Putamen (tissue), 1 donor: ENCODE results near the gene ST3GAL3.

ENCODE experiments used
- DNase-seq: peaks from one replicate; pipeline ENCODE4 v3.0.0-alpha.2; 2016; ENCODE audit warnings: low spot score

The ST3GAL3 gene

DNA sequence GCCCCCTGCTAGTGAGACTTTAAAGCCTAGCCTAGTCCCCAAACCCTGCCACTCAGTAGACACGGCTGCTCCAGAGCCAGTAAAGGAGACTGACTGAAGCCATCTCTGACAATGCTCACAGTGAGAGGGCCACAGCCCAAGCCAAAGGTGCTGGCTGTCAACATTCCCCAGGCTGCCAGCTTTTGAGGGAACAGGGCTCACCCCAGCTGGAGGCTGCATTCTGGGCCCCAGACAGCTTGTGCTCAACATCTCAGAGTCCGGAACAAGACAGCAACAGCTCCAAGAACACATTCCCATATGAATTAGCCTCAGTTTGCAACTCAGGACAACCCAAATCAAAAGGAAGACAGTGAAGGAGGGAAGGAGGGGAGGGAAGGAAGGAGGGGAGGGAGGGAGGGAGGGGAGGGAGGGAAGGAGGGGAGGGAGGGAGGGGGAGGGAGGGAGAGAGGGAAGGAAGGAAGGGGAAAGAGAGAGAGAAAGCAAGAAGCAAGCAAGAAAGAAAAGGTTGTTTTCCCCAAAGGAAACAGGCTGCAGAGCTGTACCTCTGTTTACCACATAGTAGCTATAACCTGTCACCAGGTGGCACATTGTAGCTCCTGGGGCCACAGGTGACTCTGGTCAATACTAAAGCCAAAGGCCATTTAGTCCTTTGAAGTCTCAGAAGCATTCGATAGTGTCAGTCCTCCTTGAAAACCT, 231.7 kb downstream of the ST3GAL3 start:
- no peak for DNase-seq

DNA sequence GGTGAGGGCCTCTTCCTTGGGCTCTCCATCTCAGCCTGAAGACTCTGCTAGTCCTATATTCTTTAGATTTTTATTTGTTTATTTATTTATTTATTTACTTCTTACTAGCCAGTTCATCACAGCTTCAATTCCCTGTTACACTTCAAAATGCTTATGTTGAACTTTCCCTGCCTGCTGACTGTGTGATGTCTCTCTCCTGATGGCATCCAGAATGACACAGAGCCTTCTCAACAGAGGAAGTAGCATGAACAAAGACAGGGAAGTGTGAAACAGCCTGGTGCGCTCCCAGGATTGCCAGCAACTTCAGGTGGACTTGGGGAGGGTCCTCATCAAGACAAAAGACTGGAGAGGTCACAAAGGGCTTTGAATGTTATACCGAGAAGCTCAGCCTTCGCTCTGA, 235.1 kb downstream of the ST3GAL3 start:
- DNase-seq = no peak

DNA sequence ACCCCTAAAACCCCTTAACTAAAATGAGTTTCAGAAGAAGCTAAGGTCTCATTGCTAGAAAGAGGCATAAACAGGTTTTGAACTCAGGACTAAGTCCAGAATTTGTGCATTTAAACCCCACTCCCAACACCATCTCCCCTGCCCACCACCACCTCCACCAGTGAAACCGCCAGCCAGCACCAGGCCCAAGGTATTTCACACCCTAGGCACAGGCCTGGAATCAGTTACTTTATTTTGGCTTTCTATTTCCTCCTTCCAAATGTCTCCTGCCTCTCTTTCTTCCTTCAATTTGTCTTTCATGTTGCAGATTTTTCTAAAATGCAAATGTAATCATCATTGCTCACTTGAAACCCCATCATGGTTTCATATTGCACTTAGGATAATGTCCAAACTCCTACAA, 237.5 kb downstream of the ST3GAL3 start:
- no peak for DNase-seq

DNA sequence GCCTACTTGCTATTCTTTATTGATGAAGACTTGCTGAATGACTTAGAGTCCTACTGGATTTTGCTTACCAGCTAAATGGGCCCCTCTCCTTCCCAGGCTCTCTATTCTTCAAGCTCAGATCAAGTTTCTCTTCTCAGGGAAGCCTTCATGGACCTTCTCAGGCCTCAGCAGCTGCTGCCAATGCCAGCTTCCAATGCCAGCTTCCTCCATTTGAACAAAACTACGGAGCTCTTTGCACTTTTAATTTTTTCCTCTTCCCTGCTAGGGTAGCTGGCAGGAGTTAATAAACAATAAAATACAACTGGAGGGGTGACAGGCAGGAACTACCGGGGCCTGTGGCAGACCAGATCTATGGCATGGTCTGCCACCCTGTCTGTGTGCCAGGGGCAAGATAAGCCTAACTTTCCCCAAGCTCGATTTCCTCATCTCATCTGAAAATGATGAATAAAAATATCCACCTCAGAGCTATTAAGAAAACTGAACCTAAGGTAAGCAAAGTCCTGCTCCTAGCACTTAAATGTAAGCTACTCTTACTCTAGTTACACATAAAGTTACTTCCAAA, 238.4 kb downstream of the ST3GAL3 start:
- DNase-seq = no peak

DNA sequence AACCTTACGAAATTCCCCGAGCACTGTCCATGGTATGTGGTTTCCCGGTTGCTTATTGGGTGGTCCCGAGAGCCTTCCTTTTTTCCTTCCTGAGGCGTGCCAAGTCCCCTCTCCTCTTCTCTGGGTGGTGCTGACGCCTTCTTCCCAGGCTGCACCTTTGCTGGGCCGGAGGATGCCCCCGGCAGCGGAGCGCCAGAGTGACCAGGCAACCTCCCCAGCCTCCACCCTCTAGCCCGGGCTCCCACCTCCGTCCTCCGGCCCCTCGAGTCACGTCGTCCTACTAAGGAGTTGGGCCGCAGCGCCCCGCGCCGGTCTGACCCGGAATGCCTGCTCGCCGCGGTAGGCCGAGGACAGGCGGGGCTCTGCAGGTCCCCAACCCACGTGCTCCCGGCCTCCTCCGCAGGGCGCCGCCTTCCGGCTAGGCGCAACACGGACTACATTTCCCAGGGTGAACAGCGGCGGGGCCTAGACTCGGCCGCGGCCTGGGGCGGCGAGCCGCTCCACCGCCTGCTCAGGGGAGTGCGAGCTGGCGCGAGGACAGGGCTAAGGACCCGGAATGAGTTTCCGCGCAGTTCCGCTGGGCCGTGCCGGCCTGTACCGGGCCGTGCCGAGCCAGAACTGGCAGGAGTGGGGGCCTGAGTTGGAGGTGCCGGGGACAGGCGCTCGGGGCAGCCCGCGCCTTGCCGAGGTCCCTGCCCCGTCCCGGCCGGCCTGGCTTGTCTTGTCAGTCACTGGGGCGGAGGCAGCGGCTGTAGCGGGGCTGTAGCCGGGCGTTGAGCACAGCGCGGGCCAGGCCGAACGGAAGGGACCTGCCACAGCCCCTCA, 239.1 kb downstream of the ST3GAL3 start, which contains the start of gene IPO13:
Gene IPO13, plus strand, starts transcription at position 715 of the 825 bp plus-strand sequence. CDS start 651 bp downstream, outside the sequence.
- DNase-seq = peak; percentile 97

DNA sequence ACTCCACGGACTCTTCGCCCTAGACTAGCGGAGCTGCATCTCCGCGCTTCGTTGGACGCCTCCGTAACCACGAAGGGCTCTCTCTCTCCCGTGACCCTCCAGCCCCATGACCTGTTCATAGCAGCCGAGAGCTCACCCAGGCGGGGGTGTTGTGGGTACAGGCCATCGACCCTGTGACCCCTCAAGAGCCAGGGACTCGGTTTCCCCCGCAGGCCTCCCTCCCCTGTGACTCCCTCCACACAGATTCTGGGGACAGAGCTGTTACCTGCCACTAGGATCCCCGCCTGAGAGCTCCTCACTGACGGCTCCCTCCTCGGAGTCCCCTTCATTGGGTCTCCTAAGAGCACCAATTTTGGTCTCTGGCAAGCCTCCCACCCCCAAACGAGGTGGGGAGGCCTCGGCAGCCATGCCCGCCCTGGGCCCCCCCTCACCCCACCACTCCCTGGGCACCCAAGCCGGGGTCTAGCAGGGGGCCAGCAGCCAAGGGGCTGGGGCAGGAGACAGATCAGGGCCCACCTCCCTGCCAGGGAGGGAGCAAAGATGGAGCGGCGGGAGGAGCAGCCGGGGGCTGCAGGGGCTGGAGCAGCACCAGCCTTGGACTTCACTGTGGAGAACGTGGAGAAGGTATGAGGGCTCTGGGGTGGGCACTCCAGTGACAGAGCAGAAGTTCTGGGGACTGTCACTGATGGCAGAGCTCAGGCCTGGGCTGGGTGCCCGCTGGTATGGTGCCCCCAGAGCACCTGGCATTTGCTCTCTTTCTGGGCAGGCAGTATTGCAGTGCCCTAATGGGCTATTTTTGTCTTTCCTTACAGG, 239.9 kb downstream of the ST3GAL3 start:
- no peak for DNase-seq

DNA sequence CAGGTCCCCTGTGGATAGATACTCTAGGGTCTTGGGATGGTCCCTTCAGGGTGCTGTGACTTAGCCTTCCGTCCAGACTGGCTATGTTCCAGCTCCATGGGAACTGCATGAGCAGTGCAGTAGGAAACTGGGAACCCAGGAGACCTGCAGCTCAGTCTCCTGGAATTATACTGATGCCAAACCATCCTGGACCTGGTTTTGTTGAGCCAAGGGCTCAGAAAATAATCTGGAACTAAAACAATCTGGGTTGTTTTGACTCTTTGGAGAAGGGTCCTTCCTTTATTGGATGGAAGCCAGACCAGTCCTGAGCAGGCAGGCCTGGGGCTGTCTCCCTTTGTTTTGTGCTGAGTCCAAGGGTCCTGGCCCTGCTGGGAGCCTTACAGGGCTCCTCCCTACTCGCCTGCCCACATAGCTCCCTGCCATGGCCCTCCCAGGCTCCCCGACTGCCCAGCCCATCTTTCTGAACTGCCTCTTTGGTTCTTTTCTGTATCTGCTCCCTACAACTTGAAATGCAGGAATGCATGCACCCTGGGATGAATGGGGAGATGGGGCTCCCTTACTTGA, 240.6 kb downstream of the ST3GAL3 start:
- no peak for DNase-seq

DNA sequence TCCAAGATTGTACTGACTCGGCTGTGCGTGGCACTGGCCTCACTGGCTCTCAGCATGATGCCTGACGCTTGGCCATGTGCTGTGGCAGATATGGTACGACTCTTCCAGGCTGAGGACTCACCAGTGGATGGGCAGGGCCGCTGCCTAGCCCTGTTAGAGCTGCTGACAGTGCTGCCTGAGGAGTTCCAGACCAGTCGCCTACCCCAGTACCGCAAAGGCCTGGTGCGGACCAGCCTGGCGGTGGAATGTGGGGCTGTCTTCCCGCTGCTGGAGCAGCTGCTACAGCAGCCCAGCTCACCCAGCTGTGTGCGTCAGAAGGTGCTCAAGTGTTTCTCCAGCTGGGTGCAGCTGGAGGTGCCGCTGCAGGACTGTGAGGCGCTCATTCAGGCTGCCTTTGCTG, 242.3 kb downstream of the ST3GAL3 start:
- DNase-seq = no peak

DNA sequence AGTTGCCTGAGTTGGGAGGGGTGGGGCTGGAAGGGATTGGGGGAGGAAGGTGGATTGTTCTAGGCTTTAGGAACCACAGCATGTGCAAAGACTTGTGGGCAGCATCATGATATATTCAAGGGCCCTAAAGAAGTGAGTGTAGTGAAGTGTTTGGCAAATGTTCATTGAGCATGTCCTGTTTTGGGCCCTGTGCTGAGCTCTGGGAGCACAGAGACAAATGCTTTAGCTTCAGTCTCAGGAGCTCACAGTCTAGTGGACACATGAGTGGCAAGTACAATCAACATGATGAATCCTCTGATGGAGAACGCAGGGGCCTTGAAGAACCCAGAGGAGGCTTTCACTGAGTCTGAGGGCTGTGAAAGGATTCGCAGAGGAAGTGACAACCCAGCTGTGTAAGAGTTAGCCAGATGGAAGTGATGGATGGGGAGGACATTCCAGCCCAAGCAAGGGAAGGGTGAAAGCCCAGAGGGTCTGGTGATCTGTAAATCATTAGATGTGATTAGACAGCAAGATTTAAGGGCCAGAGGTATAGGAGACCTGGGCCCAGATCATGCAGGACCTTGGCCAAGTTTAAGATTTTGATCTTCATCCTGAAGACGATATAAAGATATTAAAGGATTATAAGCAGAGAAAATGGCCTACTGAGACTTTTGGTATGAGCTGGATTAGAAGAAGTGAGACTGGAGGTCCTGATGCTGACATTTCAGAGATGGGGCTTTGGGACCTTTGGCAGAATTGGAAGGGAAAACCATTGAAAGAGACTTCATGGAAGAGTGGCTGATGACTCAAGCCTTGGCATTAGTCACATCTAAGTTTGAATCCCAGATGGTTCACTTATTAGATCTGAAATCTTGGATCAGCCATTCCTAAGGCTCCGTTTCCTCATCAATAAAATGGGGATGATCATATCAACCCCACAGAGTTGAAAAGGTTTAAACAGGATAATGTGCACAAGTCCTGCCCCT, 244.0 kb downstream of the ST3GAL3 start:
- no peak for DNase-seq

DNA sequence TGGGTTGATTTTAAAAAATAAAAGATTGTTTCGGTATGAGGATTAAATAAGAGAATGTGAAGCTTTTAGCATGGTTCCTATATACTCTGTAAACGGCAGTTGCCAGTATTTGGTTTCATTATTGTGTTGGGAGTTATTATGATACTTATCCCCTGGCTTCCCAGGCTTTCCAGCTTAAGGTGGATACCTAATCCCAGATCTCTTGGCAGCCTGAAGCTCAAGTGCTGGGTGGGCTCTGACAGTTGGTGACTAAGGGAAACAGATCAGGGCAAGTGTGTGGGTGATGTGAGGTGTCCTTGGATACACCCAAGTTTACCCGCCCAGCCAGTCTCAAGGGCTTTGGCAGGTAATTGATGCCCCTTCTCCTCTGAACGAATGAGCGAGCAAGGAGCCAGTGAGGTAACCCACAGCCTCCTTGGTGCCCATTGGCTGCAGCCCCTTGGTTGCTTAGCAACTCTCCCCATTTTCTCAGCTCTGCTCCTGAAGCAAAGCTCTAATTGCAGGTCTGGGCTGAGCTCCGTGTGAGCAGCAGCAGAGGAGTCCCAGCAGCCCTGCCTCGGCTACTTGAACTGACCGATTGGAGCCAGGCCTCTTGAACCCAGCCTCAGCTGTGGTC, 245.5 kb downstream of the ST3GAL3 start:
- DNase-seq = no peak

DNA sequence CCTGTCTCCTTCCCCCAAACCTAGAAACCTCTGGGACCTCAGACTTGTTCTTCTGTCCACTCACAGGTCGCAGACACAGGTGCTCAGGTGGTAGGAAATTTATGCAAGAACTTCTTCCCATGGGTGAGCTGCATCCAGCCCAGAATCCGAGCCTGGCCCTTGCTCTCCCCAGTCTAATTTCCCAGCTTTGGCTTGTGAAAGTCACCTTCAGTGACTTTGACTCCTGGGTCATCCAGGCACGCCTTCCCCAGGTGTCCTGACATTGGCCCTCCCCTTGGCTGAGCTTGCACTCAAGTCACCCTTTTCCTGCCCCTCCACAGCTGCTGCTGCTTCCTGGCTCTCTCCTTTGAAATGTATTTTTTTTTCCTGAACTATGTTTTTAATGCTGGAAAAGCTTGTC, 246.0 kb downstream of the ST3GAL3 start:
- DNase-seq = no peak

DNA sequence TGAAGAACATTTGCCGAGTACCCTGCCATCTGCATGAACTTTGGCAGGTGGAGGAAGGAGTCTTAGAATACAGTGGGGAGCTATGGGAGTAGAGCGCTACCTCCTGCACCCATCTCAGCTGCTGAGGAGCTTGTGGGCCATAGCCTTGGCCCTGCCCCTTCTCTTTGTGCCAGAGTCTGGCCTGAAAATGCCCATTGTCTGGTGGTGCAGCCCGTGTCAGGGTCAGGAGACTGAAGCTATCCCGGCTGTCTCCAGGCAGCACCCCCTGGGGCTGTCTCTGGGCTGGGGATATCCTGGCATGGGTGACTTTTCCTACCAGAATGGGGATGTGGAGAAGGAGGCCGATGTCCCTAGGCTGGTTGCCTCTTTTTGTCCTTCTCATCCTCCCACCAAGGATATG, 246.7 kb downstream of the ST3GAL3 start:
- DNase-seq = peak; percentile 94

DNA sequence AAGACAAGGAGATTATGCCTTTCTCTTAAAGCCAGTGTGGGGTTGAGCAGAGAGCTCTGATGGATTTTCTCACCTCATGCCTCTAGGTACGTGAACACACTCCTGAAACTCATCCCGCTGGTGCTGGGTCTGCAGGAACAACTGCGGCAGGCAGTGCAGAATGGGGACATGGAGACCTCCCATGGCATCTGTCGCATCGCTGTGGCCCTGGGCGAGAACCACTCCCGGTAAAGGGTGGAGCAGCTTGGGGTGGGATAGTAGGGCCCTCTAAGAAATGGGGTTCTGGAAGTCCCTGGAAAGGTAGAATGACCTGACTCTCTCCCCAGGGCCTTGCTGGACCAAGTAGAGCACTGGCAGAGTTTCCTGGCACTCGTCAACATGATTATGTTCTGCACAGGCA, 248.9 kb downstream of the ST3GAL3 start:
- no peak for DNase-seq

DNA sequence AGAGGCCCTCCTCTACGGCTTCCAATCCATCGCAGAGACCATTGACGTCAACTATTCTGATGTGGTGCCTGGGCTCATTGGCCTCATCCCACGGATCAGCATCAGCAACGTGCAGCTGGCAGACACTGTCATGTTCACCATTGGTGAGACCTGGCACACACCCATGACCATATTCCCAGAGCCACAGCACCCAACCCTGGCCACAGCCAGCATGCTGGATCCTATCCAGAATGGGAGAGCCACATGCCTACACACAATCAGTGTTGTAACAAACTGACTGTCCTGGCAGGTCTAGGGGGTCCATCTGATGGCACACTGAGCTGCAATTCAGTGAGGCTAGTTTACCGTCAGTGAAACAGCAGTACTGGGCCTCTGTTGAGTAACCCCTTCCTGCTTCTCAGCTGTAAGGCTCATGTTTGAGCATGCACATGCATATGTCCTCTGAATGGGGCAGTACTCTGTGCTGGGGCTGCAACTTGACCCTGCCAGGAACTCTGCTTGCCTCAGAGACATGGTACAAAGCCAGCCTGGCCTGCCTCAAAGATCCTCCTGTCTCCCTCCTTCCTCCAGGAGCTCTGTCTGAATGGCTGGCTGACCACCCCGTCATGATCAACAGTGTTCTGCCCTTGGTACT, 250.2 kb downstream of the ST3GAL3 start:
- DNase-seq = no peak

DNA sequence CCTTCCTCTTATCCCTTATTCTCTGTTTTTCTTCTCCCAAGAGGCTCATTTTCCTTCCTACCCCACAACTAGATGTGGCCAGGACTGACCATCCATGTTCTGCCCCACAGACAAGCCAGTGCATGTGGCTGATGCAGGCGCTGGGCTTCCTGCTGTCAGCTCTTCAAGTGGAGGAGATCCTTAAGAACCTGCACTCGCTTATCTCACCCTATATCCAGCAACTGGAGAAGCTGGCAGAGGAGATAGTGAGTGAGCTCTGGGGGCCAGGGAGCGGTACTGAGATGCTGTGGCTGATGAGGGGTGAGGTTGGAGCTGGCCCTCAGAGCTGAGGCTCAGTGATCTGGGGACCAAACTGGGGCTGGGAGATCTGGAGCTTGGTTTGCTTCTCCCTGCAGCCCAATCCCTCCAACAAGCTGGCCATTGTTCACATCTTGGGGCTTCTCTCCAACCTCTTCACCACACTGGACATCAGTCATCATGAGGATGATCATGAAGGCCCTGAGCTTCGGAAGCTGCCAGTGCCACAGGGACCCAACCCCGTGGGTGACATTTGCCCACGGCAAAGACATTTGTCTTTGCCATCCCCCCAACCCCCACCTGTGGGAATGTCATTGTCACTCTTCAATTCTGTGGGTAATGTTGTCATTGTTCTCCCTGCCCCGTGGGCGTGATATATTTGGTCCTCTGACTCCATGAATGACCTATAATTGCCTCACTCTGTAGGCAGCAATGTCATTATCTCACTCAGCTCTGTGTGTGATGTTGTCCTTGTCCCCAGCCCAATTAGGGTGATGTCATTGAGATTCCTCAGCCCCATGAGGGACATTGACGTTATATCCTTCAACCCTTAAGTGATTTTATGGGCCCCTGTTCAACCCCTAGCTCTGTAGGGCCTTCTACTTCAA, 251.3 kb downstream of the ST3GAL3 start:
- no peak for DNase-seq

DNA sequence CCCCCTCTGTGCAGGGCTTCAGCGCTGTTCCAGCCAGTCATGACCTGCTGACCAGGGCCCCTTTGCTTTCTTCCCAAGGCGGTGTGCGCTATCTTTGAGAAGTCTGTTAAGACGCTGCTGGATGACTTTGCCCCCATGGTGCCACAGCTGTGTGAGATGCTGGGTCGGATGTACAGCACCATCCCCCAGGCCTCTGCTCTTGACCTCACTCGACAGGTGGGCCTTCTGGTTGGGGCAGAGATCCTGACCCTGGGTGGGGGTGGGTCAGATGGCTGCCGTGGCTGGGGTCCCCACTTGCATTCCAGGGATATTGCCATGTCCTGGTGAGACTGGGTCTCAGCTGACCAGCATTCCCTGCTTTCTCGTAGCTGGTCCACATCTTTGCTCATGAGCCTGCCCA, 253.5 kb downstream of the ST3GAL3 start:
- DNase-seq = no peak

DNA sequence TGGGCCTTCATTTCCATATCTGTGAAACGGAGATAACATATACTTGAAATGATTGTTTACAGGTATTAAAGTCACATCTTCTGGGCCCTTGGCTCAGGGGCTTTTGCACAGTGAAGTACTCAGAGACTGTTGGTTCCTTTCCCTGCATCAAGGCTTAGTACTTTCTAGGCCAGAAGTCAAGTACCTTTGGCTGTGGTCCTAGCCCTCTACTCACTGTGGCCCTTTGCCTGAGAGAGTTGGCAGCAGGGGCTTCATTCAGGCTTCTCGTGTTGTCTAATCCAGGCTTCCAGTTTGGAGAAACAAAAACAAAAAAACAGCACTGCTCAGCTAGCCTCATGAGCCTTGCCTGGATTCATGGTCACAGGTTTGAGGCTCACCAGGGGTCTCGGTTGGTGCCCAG, 254.4 kb downstream of the ST3GAL3 start:
- no peak for DNase-seq

DNA sequence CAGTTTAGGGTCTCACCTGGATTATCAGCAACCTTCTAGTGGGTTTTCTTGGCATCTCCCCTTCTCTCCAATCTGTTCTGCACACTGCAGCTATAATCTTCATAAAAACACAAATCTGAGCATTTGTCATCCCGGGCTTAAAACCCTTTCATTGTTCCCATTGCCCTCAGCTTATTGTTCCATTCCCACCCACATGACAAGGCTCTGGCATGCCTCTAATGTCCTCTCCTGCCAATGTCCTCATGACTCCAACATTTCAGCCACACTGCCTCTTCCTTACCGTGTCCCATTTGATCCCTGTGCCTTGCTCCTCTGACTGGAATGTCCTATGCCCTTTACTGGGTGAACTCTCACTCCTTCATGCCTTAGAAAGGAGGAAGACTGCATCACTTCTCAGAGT, 255.0 kb downstream of the ST3GAL3 start:
- peak; percentile 76 for DNase-seq

DNA sequence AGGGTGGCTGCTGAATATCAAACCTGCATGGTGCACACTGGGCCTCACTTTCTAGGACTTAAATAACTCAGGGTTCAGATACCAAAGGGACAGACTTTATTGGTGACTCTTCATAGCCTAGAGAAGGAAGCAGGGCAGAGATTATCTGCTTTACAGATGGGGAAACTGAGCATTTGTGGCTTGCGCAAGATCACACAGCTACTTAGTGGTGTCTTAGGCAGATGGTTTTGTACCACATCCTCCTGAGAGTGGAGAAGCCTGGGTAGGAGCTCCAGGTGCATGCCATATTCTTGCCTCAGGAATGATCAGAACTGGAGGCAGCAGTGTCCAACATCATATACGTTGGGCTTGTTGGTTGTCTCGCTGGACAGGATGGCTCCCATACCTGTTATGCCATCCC, 255.7 kb downstream of the ST3GAL3 start:
- no peak for DNase-seq
